HG03457 (cell line): ENCODE measurements around the gene RUFY4.

Source experiments
- ATAC-seq: cut with Tn5 transposase; IDR thresholded peaks from one replicate; pipeline ENCODE4 v1.9.1; 2021; ENCODE audit warnings: moderate number of reproducible peaks; ENCODE audit not compliant: unreplicated experiment

Gene RUFY4

GRCh38 chr2:218060950-218061660 is 7.9 kb upstream of the RUFY4 start:
- no peak for ATAC-seq

GRCh38 chr2:218063486-218063885 is 5.6 kb upstream of the RUFY4 start:
- no peak for ATAC-seq

- no peak for ATAC-seq
These were observed 5.2 kb upstream of the RUFY4 start for GRCh38 chr2:218063896-218064295.

GRCh38 chr2:218065239-218066006 is 3.6 kb upstream of the RUFY4 start:
- ATAC-seq: no peak

DNA sequence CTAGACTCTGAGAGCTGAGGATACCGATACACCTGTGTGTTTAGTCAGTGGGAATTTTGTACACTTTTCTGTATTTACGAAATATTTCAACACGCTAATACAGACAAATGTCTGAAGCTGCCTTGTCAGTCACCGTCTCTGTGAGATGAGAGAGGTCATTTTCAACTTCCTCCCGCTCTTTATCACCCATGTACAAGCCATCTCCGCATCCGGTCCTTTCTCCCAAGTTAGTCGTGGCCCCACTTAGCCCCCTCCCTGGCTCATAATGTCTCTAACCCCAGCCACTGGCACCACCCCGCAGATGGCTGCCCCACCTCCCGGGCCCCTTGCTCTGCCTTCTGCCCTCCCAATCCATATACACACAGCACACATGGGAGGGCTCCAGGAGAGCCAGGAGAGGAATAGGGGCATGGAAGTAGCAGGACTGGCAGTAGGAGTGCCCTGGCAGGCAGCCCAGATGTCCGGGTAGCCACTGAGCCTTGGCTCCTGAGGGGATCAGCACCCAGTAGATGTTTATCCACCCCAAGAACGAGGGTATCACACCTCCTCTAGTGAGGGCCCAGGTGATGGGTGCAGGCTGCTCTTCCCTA is 2.0 kb upstream of the RUFY4 start:
- no peak for ATAC-seq

GRCh38 chr2:218067523-218067922 is 1.5 kb upstream of the RUFY4 start:
- ATAC-seq: no peak

- ATAC-seq: no peak
These were observed 700 bp downstream of the RUFY4 start for GRCh38 chr2:218069606-218070300.

DNA sequence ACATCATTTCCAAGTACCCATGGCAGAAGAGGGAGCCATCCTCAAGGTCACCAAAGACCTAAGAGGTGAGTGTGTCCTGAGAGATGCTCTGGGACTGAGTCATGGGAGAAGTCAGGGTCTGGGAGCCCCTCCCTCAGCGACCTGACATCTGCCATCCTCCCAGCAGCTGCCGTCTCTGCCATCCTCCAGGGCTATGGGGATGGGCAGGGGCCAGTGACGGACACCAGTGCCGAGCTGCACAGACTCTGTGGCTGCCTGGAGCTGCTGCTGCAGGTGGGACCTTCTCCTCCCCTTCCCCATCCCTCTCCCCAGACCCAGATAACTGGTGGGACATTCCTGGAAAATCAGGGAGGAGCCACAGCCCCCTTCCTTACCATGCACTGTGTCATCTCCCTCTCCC is 1.5 kb downstream of the RUFY4 start:
- ATAC-seq: no peak

- no peak for ATAC-seq
These were observed 2.3 kb downstream of the RUFY4 start for GRCh38 chr2:218071218-218071937.

DNA sequence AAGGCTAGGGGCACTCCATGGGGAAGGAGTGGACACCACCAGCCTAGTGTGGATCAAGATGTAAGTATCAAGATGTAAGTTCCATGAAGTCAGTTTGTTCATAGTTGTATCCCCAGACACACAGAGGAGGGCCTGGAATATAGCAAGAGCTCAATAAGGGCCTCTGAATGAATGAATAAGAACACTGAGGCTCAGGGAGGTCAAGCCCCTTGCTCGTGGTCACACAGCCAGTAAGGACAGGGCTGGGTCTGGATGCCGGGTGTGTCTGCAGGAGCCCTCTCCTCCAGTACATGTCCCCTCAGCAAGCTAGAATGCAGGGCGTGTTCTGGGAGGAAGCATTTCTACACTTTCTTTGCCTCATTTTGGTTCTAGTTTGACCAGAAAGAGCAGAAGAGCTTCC is 2.9 kb downstream of the RUFY4 start:
- no peak for ATAC-seq

DNA sequence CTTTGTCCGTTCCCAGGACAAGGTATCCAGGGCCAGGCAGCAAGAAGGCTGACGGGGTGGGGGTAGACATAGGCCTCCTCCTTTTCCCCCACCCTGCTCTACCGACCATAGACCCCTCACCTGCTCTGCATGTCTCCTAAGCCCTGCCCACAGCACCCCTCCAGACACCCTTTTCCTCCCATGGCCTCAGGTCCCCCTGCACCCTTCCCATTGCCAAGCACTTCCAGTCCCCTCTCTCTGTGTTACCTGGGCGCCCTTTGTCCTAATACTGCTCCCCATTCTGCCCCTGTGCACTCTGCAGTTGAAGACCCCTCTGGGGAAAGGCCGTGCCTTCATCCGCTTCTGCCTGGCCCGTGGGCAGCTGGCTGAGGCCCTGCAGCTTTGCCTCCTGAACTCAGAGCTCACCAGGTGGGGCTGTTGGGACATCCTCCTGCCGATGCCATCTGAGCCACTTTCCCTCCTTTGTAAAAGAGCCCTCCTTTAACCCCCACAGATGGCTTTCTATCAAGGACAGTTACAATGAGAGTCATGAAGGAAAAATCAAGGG is 3.5 kb downstream of the RUFY4 start:
- no peak for ATAC-seq

GRCh38 chr2:218073185-218073584 is 4.1 kb downstream of the RUFY4 start:
- ATAC-seq: no peak

DNA sequence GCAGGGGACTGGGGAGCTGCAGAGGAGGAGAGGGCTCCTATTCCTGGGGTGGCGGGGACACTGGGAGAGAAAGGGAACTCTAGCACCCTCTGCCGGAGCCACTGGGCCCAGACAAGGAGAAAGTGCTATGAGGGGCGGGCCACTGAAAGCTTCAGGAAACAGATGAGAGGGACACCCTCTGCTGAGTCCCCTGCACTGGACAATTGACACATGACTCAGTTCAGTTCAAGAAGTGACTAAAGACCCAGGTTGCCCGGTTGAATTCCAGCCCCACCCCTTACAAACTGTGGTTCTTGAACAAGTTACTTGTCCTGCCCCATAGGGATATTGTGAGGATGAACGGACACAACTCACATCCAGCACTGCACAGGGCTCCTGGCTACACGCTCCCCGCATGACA is 5.0 kb downstream of the RUFY4 start:
- no peak for ATAC-seq

GRCh38 chr2:218075975-218076811 is 7.1 kb downstream of the RUFY4 start:
- no peak for ATAC-seq

- ATAC-seq: no peak
These were observed 8.6 kb downstream of the RUFY4 start for GRCh38 chr2:218077464-218078216.

GRCh38 chr2:218079943-218080913 is 11.2 kb downstream of the RUFY4 start:
- ATAC-seq: no peak

DNA sequence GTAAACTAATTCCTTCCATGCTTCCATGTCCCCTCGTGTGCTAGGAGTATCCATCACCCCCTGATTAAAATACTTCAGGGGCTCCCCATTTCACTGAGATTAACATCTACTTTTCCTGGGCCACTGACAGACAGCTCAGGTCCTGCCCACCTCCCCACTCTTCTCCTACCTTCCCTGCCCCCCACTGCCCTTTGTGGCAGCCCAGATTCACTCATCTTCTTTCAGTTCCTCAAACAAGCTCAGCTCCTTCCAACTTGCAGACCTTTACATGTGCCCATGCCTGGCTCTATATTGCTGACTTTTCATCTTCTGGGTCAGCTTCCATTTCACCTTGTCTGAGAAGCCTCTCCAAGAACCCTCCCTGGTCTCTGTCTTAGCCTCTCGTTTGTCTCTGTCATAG is 12.0 kb downstream of the RUFY4 start:
- peak; percentile 97 for ATAC-seq

GRCh38 chr2:218081695-218082094 is 12.6 kb downstream of the RUFY4 start:
- no peak for ATAC-seq
